ENCODE measurements around the gene CA4.
"Not testable (repeated sequence)": the region's sequence is repeated elsewhere in the genome, so short reads cannot be mapped to it uniquely, and the experiment has no call there.

CA4 gene

GRCh38 chr17:60149691-60150582 lies at the start of gene CA4:
Gene CA4, plus strand, starts transcription at chr17:60149973. Its CDS starts 62 bp downstream, at chr17:60150035.
- DNase-seq: no peak

DNA sequence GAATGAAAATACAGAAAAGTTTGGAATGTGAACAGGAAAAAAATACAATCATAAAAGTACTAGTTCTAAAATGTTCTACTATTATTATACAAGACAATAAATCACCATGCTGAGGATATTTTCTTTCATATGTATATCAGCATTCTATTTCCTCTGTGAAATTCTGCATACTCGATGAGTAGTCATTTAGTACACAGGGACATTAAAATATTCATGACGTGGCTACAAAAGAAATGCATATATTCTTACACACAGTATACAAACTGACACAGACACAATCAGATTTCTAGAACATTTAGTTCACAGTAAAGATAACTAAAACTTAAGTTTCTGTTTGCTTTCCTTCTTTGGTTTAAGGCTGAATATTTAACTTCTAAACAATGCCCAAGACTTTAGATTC lies 49.2 kb upstream of the CA4 start:
- DNase-seq: not testable (repeated sequence)

DNA sequence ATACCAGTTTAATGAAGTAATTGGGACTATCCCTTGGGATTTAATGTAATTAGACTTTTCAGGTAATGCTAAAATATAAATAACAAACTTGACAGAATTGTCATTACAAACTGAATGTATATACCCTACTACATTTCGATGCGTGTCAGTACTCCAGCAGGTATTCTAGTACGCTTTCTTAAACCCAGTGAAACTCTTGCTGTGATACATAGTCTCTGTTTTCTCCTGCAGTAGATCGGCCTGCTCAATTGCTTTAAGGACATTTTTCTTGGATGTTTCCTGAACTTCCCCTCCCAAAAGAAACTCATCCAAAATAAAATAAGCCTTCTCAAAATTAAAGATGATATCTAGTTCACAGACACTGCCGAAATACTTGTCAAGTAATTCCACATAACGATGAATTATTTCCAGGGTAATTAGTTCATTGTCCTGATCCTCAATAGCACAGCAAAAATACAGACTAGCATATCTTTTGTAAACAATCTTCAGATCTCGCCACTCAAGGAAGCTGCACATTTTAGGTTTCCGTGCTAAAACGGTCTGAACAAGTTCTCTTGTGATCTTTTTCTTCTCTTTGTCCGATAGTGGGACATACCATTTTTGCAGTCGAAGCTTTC lies 47.6 kb upstream of the CA4 start:
- DNase-seq: not testable (repeated sequence)

- no peak for DNase-seq
These were observed 47.1 kb upstream of the CA4 start for GRCh38 chr17:60102632-60103096.

DNA sequence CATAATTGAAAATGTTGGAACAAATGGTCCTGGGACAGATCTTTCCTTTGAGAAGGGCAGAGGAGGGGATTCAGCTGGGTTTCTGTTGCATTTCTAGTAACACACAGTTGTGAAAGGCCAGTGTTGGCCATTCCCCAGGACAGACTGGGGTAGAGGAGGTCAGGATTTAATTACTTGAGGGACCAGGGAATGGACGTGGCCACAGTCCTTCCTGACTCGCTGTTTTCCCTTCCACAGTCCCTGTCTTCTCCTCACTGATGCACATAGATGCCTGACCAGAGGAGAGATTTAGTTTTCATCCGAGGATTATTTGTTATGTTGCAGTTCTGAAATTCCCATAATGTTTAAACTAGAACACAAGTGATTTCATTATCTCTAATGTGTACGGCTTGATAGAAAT lies 45.8 kb upstream of the CA4 start:
- no peak for DNase-seq

GRCh38 chr17:60106340-60107059 lies 43.3 kb upstream of the CA4 start:
- no peak for DNase-seq

DNA sequence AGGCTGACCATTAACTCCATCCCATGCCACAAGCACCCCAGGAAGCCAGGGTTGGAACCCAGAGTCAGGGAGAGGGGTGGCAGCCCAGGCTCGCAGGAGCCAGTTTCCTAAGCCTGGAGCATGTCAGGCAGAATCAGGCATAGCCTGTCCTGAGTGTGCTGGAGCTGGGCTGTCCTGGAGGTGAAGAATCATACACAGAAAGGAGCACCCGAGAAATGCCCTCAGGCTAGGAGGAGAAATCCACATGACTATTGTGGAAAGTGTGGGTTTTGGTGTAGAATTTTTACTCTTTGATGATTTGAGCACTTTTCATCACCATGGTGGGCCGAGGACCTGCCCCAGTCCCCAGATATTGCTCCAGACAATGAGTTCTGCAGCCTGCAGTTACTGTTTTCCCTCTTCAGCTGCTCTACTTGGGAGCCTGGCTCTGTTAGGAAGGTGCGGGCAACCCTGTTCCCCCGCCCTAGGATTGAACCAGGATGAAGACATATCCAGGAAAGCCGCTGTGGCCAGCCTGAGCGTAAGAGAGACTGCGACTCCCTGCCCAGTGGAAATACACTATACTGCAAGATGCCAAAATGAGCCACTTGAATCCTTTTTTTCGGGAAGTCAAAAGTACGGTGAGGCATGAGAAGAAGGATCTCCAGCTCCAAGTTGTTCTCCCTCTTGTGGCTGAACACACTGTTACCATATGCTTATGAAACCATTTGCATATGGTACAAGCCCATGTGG lies 42.1 kb upstream of the CA4 start:
- no peak for DNase-seq

DNA sequence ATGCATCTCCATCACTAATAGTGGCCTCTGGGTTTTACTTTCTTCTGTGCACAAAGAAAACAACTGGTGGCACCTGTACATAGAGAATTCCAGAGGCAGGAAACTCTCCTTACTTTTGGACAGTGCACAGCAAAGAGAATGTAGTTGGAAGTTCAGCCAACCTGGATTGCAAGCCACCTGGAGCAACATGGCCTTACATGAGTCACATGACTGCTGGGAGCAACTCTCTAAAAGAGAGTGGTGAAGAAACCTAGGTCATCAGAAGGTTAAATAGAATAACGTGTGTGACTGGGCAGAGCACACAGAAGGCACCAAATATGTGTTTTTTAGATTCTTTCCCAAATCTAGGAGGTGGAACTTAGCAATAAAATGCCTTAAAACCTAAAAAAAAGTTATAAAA lies 41.5 kb upstream of the CA4 start:
- not testable (repeated sequence) for DNase-seq

- no peak for DNase-seq
These were observed 41.1 kb upstream of the CA4 start for GRCh38 chr17:60108712-60109111.

DNA sequence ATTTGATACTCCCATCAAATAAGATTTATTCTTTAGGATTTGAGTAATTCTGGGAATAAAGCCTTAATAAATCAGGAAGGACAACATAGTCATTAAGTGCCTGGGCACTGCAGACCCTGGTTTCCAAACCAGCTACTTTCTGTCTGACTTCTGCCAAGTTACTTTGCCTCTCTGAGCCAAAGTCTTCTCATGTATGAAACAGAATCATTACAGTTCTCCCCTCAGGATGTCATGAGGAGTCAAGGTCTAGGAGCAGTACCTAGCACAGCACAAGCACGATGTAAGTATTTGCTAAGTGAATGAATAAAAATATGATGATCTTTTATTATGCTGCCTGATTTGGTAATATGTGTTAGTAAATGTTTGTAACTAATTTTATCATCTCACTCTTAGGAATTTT lies 40.6 kb upstream of the CA4 start:
- DNase-seq: no peak

DNA sequence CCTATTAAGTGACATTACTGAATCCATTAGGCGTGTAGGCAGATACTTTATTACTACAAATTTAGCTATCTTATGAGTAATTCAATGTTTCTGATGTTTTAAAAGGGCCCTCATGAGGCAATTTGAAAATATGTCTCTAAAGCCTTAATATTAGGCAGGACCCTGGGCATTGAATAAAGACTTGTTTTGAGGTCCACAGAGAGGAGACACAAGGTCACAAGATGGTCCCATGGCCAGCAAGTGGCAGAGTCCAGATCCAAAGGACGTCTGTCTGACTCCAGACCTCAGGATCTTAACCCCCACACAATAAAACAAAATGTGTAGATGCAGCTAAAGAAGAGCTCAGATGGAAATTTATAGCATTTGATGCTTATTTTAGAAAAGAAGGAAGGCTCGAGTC lies 39.2 kb upstream of the CA4 start:
- DNase-seq: no peak

DNA sequence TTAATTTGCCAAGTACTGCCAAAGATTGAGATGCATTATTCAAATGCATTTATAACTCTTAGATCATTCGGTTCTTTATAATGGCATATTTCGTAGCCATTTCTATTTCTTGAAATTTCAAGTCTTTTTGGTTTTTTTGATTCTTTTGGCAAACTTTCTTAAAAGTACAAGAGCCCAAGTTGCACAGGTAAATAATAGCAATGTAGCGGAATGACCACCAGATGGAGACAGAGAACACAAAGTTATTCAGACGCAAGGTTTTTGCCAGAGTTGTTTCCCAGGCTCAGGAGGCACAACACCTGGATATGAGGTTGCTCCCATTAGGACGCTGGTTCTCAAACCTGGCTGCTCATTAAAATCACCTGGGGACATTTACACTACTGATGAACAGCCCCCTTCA lies 38.1 kb upstream of the CA4 start:
- DNase-seq: not testable (repeated sequence)

- not testable (repeated sequence) for DNase-seq
These were observed 34.4 kb upstream of the CA4 start for GRCh38 chr17:60115364-60115763.

DNA sequence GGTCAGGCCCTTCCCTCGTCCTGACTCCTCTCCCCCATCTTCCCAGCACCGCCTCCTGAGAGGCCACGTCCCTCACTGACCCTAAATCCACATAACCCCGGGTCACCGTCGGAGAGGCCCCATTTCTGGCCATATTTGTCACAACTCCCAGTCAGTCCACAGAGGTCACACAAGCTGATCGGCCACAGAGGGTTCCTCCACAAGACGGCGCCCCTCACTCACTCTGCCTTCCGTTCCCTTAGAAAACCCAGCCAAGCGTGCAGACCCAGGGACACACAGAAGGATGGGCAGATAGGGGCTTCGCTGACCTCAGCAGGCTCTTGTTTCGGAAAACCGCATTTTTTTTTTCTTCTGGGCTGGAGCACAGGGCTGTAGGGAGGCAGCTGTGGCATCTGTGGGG lies 33.6 kb upstream of the CA4 start:
- not testable (repeated sequence) for DNase-seq

DNA sequence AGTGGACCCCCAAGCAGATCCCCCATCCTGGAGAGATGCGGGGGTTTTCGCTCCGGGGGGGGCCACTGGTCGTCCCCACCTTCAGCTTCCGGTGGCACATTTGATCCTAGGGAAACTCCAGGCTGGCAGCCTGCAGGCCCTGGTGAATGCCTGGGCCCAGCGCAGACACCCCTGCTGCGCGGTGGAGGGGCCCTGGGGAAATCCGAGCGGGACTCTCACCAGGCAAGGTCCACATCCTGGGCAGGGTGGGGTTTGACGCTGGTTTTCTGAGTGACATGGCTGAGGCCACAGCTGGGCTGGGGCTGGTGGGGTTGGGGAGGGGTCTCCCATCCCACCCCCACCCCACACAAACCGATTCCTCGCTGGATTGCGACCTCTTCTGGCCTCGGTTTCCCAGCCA lies 30.6 kb upstream of the CA4 start:
- not testable (repeated sequence) for DNase-seq

- DNase-seq: not testable (repeated sequence)
These were observed 29.7 kb upstream of the CA4 start for GRCh38 chr17:60119807-60120748.

DNA sequence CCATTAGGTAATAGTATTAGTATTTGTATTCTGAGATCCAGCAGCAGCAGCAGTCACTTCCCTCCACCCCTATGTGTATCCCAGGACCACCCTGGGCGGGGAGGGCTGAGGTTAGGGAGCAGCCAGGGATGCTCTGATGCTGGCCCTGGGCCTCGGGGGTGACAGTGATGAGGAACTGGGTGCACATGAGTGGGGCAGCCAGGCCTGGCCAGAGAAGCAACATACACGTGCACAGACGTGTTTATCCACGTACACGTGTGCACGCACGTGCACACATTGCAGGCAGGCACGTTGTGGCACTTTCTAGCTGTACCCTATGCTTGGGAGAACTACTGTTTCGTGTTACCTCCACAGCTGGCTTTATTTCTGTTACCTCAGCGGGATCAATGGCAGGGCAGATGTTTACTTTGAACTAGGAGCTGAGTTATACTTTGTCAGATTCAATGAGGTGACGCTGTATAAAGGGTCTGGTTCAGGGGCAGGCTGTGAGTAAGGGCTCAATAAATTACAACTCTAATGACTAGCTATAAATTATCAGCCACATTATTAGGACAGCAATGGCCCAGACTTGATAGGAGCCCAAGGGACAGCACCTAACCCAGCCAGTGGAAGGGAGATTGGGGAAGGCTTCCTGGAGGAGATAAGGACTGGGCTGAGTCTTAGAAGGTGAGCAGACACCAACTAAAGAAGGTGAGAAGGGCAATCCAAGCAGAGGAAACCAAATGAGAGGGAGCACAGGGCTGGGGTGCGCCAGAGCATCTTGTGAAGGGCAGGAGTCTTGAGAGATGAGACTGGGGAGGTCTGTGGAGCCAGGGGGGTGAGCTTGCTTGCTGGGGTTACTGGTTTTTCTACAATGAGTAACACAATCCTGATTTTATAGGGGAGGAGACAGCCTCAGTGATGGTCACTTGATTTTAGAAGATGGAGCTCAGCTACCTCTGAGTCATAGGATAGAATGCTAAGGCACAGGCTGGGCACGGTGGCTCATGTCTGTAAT lies 22.4 kb upstream of the CA4 start:
- DNase-seq: no peak

DNA sequence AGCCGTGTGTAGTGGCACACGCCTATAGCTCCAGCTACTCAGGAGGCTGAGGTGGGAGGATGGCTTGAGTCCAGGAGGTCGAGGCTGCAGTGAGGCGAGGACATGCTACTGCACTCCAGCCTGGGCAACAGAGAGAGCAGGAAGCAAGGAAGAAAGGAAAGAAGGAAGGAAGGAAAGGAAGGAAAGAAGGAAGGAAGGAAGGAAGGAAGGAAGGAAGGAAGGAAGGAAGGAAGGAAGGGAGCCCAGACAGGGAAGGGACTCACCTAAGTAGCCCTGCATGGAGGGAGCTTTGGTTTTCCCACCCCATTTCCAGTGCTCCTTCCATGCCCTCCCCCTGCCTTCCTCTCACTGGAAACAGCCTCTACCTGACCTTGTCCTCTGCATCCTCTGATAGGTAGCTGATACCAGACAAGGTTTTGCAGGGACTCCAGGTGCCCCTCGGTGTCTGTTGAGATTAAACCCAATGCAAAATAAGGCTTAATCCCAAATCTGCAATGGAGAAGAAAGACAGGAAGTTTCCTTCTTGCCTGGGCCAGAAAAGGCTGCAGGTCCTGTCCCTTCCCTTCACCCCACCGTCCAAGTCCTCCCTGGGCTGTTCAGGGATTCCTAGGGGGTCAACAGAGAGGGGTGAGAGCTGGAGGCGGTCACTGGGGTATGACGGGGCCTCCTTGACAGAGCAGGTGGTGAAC lies 21.5 kb upstream of the CA4 start:
- DNase-seq: no peak

DNA sequence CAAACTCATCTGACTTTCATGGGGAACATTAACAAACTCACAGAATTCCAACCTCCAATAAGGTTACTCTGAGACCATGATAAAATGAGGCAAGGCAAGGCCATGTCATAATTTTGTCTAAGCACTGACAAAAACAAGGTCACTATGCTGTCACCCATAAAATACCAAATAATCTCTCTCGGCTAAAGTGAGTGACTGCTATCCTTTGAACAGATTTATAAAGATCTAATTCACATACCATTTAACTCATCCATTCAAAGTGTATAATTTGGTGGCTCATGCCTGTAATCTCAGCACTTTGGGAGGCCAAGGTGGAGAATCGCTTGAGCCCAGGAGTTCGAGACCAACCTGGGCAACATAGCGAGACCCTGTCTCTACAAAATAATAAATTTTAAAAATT lies 20.6 kb upstream of the CA4 start:
- no peak for DNase-seq

GRCh38 chr17:60130466-60130865 lies 19.3 kb upstream of the CA4 start:
- no peak for DNase-seq

Data from NCI-H1048 (cell line).